ENCODE results near the gene ALOX12B.

- TF ChIP-seq, protein P1, sequence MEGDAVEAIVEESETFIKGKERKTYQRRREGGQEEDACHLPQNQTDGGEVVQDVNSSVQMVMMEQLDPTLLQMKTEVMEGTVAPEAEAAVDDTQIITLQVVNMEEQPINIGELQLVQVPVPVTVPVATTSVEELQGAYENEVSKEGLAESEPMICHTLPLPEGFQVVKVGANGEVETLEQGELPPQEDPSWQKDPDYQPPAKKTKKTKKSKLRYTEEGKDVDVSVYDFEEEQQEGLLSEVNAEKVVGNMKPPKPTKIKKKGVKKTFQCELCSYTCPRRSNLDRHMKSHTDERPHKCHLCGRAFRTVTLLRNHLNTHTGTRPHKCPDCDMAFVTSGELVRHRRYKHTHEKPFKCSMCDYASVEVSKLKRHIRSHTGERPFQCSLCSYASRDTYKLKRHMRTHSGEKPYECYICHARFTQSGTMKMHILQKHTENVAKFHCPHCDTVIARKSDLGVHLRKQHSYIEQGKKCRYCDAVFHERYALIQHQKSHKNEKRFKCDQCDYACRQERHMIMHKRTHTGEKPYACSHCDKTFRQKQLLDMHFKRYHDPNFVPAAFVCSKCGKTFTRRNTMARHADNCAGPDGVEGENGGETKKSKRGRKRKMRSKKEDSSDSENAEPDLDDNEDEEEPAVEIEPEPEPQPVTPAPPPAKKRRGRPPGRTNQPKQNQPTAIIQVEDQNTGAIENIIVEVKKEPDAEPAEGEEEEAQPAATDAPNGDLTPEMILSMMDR (conservative IDR thresholded peaks at IDR 0.05; ENCODE audit: low read depth in 2 of 2): no peak
- TF ChIP-seq POLR2AphosphoS5 (IDR thresholded peaks at IDR 0.05; ENCODE audit: low read depth): no peak
- TF ChIP-seq CREB1 (CRISPR knock-in tag; IDR thresholded peaks at IDR 0.05; ENCODE audit: low read depth): no peak
These were observed 22.9 kb upstream of the ALOX12B start for GRCh38 chr17:8110456-8110804.

Data from GM23338 (cell line).